SK-N-SH treated with all-trans-retinoic acid at 6 μM for 48 hours (cell line): Measurements from ENCODE around the gene PRKAG3.

Source experiments
- ATAC-seq: fragments of 200-7000 bp; cut with Tn5 transposase; 3 replicates; pipeline ENCODE4 v1.9.1; 2020; ENCODE audit warnings: mild to moderate bottlenecking, moderate library complexity
- ARNTL ChIP-seq: fragments of 450-650 bp; formaldehyde crosslinking; IDR thresholded peaks from 2 replicates; pipeline ENCODE4 v1.5.0; 2020; ENCODE audit warnings: low read depth, mild to moderate bottlenecking, moderate library complexity, borderline replicate concordance
- CREB5 ChIP-seq: fragments of 250-450 bp; sonication (Bioruptor Pico); IDR thresholded peaks from 2 replicates; pipeline ENCODE4 v1.5.1; 2020; ENCODE audit warnings: low read depth, mild to moderate bottlenecking, moderate library complexity
- CSDC2 ChIP-seq: fragments of 250-450 bp; sonication (Bioruptor Pico); IDR thresholded peaks from 2 replicates; pipeline ENCODE4 v1.5.0; 2020; ENCODE audit warnings: mild to moderate bottlenecking, moderate library complexity
- ESRRG ChIP-seq: fragments of 250-450 bp; sonication (Bioruptor Pico); IDR thresholded peaks from 2 replicates; pipeline ENCODE4 v1.6.1; 2021; ENCODE audit warnings: mild to moderate bottlenecking
- ISL1 ChIP-seq: fragments of 250-450 bp; sonication (Bioruptor Pico); IDR thresholded peaks from 2 replicates; pipeline ENCODE4 v2.1.2; 2022; ENCODE audit warnings: mild to moderate bottlenecking, moderate library complexity
- OSR1 ChIP-seq: fragments of 250-450 bp; sonication (Bioruptor Pico); IDR thresholded peaks from 2 replicates; pipeline ENCODE4 v1.8.0; 2022; ENCODE audit warnings: moderate library complexity, mild to moderate bottlenecking, inconsistent platforms
- PATZ1 ChIP-seq: fragments of 250-450 bp; sonication (Bioruptor Pico); IDR thresholded peaks from 2 replicates; pipeline ENCODE4 v1.8.0; 2020; ENCODE audit warnings: mild to moderate bottlenecking, moderate library complexity, borderline replicate concordance
- POU6F1 ChIP-seq: fragments of 250-450 bp; sonication (Bioruptor Pico); IDR thresholded peaks from 2 replicates; pipeline ENCODE4 v1.8.0; 2021; ENCODE audit warnings: low read depth, mild to moderate bottlenecking, moderate library complexity, borderline replicate concordance
- RARB ChIP-seq: fragments of 250-450 bp; sonication (Bioruptor Pico); IDR thresholded peaks from 2 replicates; pipeline ENCODE4 v1.8.0; 2021; ENCODE audit warnings: mild to moderate bottlenecking, moderate library complexity
- SNAI2 ChIP-seq: fragments of 250-450 bp; sonication (Bioruptor Pico); IDR thresholded peaks from 2 replicates; pipeline ENCODE4 v1.5.0; 2020; ENCODE audit warnings: mild to moderate bottlenecking, moderate library complexity
- TOX ChIP-seq: fragments of 250-450 bp; sonication (Bioruptor Pico); IDR thresholded peaks from 2 replicates; pipeline ENCODE4 v1.8.0; 2021; ENCODE audit warnings: mild to moderate bottlenecking, moderate library complexity, borderline replicate concordance
- TSHZ2 ChIP-seq: fragments of 250-450 bp; sonication (Bioruptor Pico); IDR thresholded peaks from 2 replicates; pipeline ENCODE4 v1.5.0; 2020; ENCODE audit warnings: mild to moderate bottlenecking, moderate library complexity
- ZFP30 ChIP-seq: fragments of 450-650 bp; formaldehyde crosslinking; IDR thresholded peaks from 2 replicates; pipeline ENCODE4 v1.5.0; 2022; ENCODE audit warnings: mild to moderate bottlenecking, moderate library complexity
- ZNF70 ChIP-seq: fragments of 450-650 bp; formaldehyde crosslinking; IDR thresholded peaks from 2 replicates; pipeline ENCODE4 v1.5.0; 2020; ENCODE audit warnings: mild to moderate bottlenecking, moderate library complexity
- ZNF8 ChIP-seq: fragments of 450-650 bp; formaldehyde crosslinking; IDR thresholded peaks from 2 replicates; pipeline ENCODE4 v1.5.0; 2020; ENCODE audit warnings: mild to moderate bottlenecking, moderate library complexity

The PRKAG3 gene

GRCh38 chr2:218813771-218814460 is 17.7 kb downstream of the PRKAG3 start:
- no peak for TF ChIP-seq ZNF8 (CRISPR knock-in tag)
- no peak for TF ChIP-seq TOX (CRISPR knock-in tag)
- no peak for TF ChIP-seq ISL1
- TF ChIP-seq ZNF70 (CRISPR knock-in tag): no peak
- TF ChIP-seq OSR1 (CRISPR knock-in tag): no peak
- TF ChIP-seq CREB5: no peak
- no peak for TF ChIP-seq ZFP30 (CRISPR knock-in tag)
- no peak for TF ChIP-seq ESRRG (CRISPR knock-in tag)
- TF ChIP-seq TSHZ2 (CRISPR knock-in tag): no peak
- no peak for TF ChIP-seq CSDC2 (CRISPR knock-in tag)
- ATAC-seq: no peak

GRCh38 chr2:218812861-218813260 is 18.7 kb downstream of the PRKAG3 start:
- TF ChIP-seq POU6F1 (CRISPR knock-in tag) (no peak), ZNF70 (CRISPR knock-in tag) (no peak), ISL1 (no peak), TOX (CRISPR knock-in tag) (no peak), ARNTL (CRISPR knock-in tag) (no peak), RARB (CRISPR knock-in tag) (no peak), OSR1 (CRISPR knock-in tag) (no peak), PATZ1 (CRISPR knock-in tag) (no peak)
- ATAC-seq: no peak

GRCh38 chr2:218812096-218812815 is 19.3 kb downstream of the PRKAG3 start:
- ATAC-seq: no peak
- no peak for TF ChIP-seq ARNTL (CRISPR knock-in tag)
- no peak for TF ChIP-seq CREB5

GRCh38 chr2:218811382-218811781 is 20.2 kb downstream of the PRKAG3 start:
- TF ChIP-seq PATZ1 (CRISPR knock-in tag) (no peak), SNAI2 (CRISPR knock-in tag) (no peak)
- ATAC-seq: no peak
